Fibroblast of skin of back (primary cell): ENCODE measurements around the gene GRB2.
"Not testable (repeated sequence)": the region's sequence is repeated elsewhere in the genome, so short reads cannot be mapped to it uniquely, and the experiment has no call there.

Experiments
- DNase-seq: peaks from one replicate; pipeline ENCODE4 v3.0.0-alpha.2; 2013

Gene GRB2

GRCh38 chr17:75349589-75349988 is 55.9 kb downstream of the GRB2 start:
- DNase-seq = no peak

- DNase-seq = no peak
Observed at GRCh38 chr17:75348386-75349012, 57.0 kb downstream of the GRB2 start.

- DNase-seq = no peak
Observed at GRCh38 chr17:75346906-75347305, 58.6 kb downstream of the GRB2 start.

- not testable (repeated sequence) for DNase-seq
Observed at GRCh38 chr17:75346368-75346767, 59.1 kb downstream of the GRB2 start.

- no peak for DNase-seq
Observed at GRCh38 chr17:75345514-75346167, 59.8 kb downstream of the GRB2 start.

GRCh38 chr17:75344666-75345065 is 60.8 kb downstream of the GRB2 start:
- no peak for DNase-seq

GRCh38 chr17:75342996-75343395 is 62.5 kb downstream of the GRB2 start:
- DNase-seq = no peak

- DNase-seq = no peak
Observed at GRCh38 chr17:75341784-75342486, 63.5 kb downstream of the GRB2 start.

- DNase-seq = no peak
Observed at GRCh38 chr17:75340631-75341030, 64.8 kb downstream of the GRB2 start.

- DNase-seq = no peak
Observed at GRCh38 chr17:75339971-75340370, 65.5 kb downstream of the GRB2 start.

GRCh38 chr17:75338335-75338734 is 67.1 kb downstream of the GRB2 start:
- DNase-seq = peak; percentile 39

- DNase-seq = no peak
Observed at GRCh38 chr17:75335315-75335714, 70.2 kb downstream of the GRB2 start.

GRCh38 chr17:75334723-75335122 is 70.8 kb downstream of the GRB2 start:
- no peak for DNase-seq

GRCh38 chr17:75331671-75332070 is 73.8 kb downstream of the GRB2 start:
- DNase-seq = no peak

- no peak for DNase-seq
Observed at GRCh38 chr17:75327757-75328156, 77.7 kb downstream of the GRB2 start.

GRCh38 chr17:75326226-75326848 is 79.1 kb downstream of the GRB2 start:
- DNase-seq = peak; percentile 61

GRCh38 chr17:75325827-75326225 is 79.7 kb downstream of the GRB2 start:
- DNase-seq = peak; percentile 39

GRCh38 chr17:75325348-75325747 is 80.1 kb downstream of the GRB2 start:
- no peak for DNase-seq

- no peak for DNase-seq
Observed at GRCh38 chr17:75321506-75321905, 84.0 kb downstream of the GRB2 start.

- peak; percentile 56 for DNase-seq
Observed at GRCh38 chr17:75319904-75320691, 85.4 kb downstream of the GRB2 start.

- no peak for DNase-seq
Observed at GRCh38 chr17:75318615-75319222, 86.8 kb downstream of the GRB2 start.

- DNase-seq = no peak
Observed at GRCh38 chr17:75318211-75318610, 87.3 kb downstream of the GRB2 start.
